Testis (tissue), 3 donors: ENCODE results near the gene FGF3. TPM values are rescaled to one million over a fixed set of nuclear protein-coding genes. Genes with fewer than 3 reads are reported as not detected.

Source experiments
- DNase-seq: peaks from one replicate; pipeline ENCODE4 v3.0.0-alpha.2; 2019
- H3K27ac ChIP-seq, 2 donors: fragments of 200-600 bp; sonication (generic); one replicate each; pipeline ENCODE4 v1.5.1; 2019
- H3K27me3 ChIP-seq: fragments of 200-600 bp; sonication (generic); one replicate; pipeline ENCODE4 v1.5.1; 2019
- H3K36me3 ChIP-seq: fragments of 200-600 bp; sonication (generic); one replicate; pipeline ENCODE4 v1.5.1; 2017; ENCODE audit warnings: low read depth; ENCODE audit errors: missing control alignments
- H3K4me1 ChIP-seq: fragments of 200-600 bp; sonication (generic); one replicate; pipeline ENCODE4 v1.5.1; 2019
- H3K4me3 ChIP-seq, 2 donors: fragments of 200-600 bp; sonication (generic); one replicate each; pipeline ENCODE4 v1.5.1; 2017 to 2019
- H3K9me3 ChIP-seq: fragments of 200-600 bp; sonication (generic); one replicate; pipeline ENCODE4 v1.5.1; 2017
- CTCF ChIP-seq, 3 experiments: fragments of 450-650 bp in 2 of 3; fragments of 200-600 bp in 1 of 3; sonication (generic) in 1 of 3; IDR thresholded peaks; one replicate each; pipeline ENCODE4 v1.5.1; 2016 to 2019; ENCODE audit warnings: antibody characterized with exemption in 3 of 3, mild to moderate bottlenecking in 2 of 3, moderate library complexity in 1 of 3
- POLR2A ChIP-seq: fragments of 450-650 bp; IDR thresholded peaks from one replicate; pipeline ENCODE4 v1.6.1; 2017; ENCODE audit warnings: antibody characterized with exemption, mild to moderate bottlenecking, moderate library complexity
- WGBS, 2 donors: methylation state at CpG; one replicate each; pipeline ENCODE4 v1.1.5; 2018; 5-methylcytosine and 5-hydroxymethylcytosine counted together
- intact Hi-C: fragments of 100-400 bp; cut with DNase I; formaldehyde crosslinking; loops from one replicate; pipeline ENCODE4 v1.15.1; 2023; ENCODE audit warnings: low total_unique reads
- polyA plus RNA-seq: library from polyadenylated mRNA; stranded (reverse); fragments of 350-450 nt; fragmentation: Illumina TruSeq; extraction: RNeasy Lipid Tissue Mini Kit (QIAGEN cat#74804); gene quantifications from one replicate; pipeline ENCODE4 v1.2.3, GENCODE V29; 2014; ENCODE audit warnings: low read depth, low replicate concordance; ENCODE audit not compliant: insufficient read depth
- total RNA-seq, 2 donors: library from RNA; depleted of rRNA; stranded (reverse); fragments of >200 nt; gene quantifications; one replicate each; pipeline ENCODE4 v1.2.3, GENCODE V29; 2016

The FGF3 gene
- total and polyA plus RNA-seq, 3 donors from 2014 or later, result 0.50 TPM; not detected in 2

DNA sequence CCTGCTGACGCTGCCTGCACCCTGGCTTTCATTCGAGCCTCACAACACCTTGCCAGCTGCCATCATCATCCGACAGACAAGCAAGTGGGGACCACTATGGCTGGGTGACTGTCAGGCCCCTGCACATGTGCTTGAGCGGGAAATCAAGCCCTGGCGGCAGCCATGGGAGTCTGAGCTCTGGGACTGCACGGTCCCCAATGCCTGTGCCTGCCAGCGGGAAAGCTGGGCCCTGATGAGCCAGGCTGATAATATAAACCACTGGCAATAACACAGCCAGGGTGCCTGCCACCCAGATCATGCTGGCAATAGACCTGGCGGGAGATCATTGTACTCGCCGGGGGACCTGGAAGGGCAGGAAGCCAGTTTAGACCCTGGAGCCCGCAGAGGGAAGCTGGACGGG, 2.5 kb downstream of the FGF3 start:
- H3K9me3 ChIP-seq, result no peaks in the 10 kb centered on the region
- peaks cover 4% of the 10 kb centered on the region for H3K4me1 ChIP-seq
- H3K27me3 ChIP-seq, result no peaks in the 10 kb centered on the region
- DNase-seq, result no peak
- WGBS, 2 donors, result 21% methylated on average over 8 to 12 of the region's 12 CpGs
- H3K36me3 ChIP-seq, result no peaks in the 10 kb centered on the region
- no peak overlapping the region for H3K4me3 ChIP-seq
- no peak overlapping the region for H3K27ac ChIP-seq
- intact Hi-C loops, result no loop called here
- TF ChIP-seq POLR2A (no peak), CTCF (IDR thresholded peaks at IDR 0.05) (no peak)

- Histone ChIP-seq H3K27ac (no peak overlapping the region), H3K36me3 (no peaks in the 10 kb centered on the region), H3K4me1 (peaks cover 4% of the 10 kb centered on the region), H3K4me3 (no peak overlapping the region), H3K27me3 (no peaks in the 10 kb centered on the region), H3K9me3 (no peaks in the 10 kb centered on the region)
- TF ChIP-seq POLR2A, result no peak
- TF ChIP-seq CTCF (IDR thresholded peaks at IDR 0.05), result no peak
- intact Hi-C loops, result no loop called here
- DNase-seq, result no peak
- WGBS, 2 donors, result 85 to 88% methylated on average over 13 of the region's 13 CpGs
Observed at GRCh38 chr11:69815973-69816372, 3.2 kb downstream of the FGF3 start.

DNA sequence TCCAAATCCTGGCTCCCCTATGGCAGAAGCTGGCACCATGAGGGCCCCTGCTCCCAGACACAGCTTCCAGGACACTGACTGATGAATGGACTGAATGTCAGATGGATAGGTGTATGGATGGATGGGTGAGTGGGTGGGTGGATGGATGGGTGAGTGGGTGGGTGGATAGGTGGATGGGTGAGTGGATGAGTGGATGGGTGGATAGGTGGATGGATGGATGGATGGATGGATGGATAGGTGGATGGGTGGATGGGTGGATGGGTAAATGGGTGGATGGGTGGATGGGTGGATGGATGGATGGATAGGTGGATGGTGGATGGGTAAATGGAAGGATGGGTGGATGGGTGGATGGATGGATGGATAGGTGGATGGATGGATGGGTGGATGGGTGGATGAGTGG, 4.3 kb downstream of the FGF3 start:
- Histone ChIP-seq H3K36me3 (no peaks in the 10 kb centered on the region), H3K27ac (no peak overlapping the region), H3K4me3 (no peak overlapping the region), H3K9me3 (no peaks in the 10 kb centered on the region), H3K4me1 (peaks cover 4% of the 10 kb centered on the region), H3K27me3 (no peaks in the 10 kb centered on the region)
- DNase-seq, result no peak
- intact Hi-C loops, result no loop called here
- TF ChIP-seq CTCF (IDR thresholded peaks at IDR 0.05) (no peak), POLR2A (no peak)

GRCh38 chr11:69814411-69814810, 4.8 kb downstream of the FGF3 start:
- 58 to 91% methylated on average over 2 to 6 of the region's 7 CpGs for WGBS, 2 donors
- intact Hi-C loops, result no loop called here

More at GRCh38 chr11:69814411-69814810, 4.8 kb downstream of the FGF3 start:
- Histone ChIP-seq H3K4me1 (peaks cover 4% of the 10 kb centered on the region), H3K4me3 (no peak overlapping the region), H3K36me3 (no peaks in the 10 kb centered on the region), H3K27ac (no peak overlapping the region), H3K9me3 (no peaks in the 10 kb centered on the region), H3K27me3 (no peaks in the 10 kb centered on the region)
- no peak for DNase-seq
- TF ChIP-seq CTCF (IDR thresholded peaks at IDR 0.05) (no peak), POLR2A (no peak)
